ENCODE data around the gene CHST2.
A peak's percentile ranks its signal among the peaks of the same experiment; 100 is the strongest.

Gene CHST2

DNA sequence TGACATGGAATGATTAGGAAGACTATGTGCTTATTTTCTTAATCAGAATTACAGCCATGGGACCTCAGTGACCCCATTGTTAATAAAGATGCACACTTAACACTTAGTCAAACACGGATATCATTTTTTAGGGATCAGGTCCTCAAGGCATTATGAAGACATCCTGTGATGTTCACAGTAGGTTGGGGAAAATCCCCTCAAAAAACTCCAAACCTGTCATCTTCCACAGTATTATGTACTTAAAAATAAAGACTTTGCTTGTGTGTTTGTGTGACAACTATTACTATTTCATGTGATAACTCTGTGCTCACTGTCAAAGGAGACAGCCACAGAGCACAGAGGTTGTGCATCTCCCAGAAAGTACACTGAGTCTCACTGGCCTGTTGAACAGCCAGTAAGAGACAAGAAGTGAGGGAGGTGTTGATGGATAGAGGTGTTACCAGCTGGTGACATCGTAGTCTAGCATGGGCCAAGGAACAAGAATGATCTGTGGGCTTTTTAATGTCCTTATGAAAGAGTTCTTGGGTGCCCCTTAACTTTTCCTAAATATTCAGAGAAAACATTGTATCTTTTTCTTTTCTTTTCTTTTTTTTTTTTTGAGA lies 18.0 kb downstream of the CHST2 start:
- DNase-seq = no peak

DNA sequence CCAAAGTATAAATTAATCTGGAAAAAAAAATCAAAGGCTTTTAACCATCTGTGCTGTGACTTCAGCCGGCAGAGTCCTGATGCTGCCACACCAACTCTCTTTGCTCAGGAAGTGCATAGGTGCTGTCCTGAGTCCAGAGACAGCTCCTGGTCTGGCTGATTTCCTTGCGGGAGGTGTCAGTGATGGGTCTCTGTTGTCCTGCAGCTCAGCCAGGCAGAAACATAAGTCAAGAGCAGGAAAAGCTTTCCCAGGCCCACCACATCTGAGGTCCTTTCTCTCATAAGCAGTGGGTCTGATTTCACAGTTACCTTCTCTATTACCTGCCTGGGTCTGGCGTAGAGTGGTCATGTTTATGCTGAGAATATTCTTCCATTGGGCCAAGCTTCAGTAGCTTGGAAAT lies 19.4 kb downstream of the CHST2 start:
- DNase-seq = no peak

DNA sequence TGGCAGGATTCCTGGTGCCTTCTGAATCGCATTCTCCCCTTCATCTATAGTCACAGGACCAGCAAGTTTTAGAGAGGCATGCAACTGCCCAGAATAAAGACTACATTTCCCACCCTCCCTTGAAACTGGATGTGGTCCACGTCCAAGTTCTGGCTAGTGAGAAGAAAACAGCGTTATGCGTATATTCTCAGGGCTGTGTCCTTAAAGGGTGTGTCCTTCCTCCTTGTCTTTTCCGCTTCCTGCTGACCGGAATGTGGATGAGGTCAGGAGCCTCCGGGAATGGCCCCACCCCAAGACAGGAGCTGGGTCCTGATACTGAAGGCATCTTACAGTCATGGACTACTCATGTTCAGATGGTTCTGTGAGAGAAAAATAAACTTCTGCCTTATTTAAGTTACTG lies 20.2 kb downstream of the CHST2 start:
- DNase-seq = no peak

DNA sequence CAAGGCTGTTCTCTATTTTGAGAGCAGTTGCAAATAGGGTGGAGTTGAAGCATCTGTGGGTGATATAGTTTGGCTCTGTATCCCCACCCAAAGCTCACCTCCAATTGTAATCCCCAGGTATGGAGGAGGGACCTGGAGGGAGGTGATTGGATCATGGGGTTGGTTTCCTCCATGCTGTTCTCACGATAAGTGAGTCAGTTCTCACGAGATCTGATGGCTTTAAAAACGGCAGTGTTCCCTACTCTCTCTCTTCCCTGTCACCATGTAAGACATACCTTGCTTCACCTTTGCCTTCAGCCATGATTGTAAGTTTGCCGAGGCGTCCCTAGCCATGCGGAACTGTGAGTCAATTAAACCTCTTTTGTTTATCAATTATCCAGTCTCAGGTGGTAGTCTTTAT lies 21.0 kb downstream of the CHST2 start:
- DNase-seq = no peak

DNA sequence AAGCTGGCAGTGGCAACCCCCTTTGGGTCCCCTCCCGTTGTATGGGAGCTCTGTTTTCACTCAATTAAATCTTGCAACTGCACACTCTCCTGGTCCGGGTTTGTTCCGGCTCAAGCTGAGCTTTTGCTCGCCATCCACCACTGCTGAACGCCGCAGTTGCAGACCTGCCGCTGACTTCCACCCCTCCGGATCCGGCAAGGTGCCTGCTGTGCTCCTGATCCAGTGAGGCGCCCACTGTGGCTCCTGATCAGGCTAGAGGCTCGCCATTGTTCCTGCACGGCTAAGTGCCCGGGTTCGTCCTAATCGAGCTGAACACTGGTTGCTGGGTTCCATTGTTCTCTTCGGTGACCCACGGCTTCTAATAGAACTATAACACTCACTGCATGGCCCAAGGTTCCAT lies 22.8 kb downstream of the CHST2 start:
- no peak for DNase-seq

DNA sequence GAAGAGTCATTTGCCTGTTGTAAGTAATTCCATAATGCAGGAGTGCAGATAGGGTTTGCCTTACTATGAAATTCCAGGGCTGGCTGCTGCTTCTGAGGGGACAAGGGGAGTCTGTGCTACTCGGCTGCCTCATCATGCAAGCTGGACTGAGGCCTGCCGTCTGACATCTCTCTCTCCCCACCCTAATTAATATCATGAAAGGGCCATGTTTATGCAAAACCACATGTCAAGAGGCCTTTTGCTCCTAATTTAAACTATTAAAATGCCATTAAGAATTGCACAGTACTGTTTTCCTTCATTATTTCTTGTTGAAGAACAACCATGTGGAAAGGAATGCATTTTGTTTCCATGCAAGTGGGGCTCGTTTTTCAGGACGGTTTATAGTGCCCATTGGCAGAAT lies 26.3 kb downstream of the CHST2 start:
- DNase-seq = no peak

DNA sequence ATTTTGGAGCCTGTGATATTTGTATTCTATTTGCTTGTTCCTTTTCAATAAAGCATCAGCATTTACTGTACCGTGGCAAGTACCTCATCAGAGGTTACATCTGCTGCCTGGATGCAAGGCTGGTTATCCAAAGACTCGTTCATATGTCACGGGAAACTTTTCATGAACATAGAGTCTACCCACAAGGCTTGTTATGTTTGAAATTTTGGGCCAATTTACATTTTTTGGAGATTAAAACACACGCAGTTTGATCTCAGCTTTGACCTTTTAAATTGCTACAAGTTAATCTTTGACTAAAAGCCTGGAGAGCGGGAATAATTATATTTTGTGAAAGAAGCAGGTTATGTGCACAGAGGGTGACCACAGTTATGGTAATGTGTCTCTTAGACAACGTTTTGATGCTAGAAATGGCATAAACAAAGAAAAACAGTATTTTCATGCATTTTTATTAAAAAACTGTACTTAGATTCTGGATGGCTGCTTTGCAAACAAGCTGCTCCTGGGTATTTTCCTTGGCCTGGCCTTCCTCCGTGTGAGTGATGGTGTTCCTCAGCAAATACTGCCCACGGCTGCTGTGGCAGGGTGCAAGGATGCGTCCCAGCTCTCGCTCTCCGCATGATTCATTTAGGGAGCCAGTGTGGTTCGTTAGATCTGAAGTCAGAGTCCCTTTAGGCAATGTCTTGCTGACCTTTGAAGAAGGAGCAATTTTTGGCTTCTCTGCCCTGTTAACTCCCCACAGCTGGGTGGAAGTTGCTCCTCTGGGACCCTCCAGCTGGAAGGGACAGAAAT lies 27.1 kb downstream of the CHST2 start:
- DNase-seq = no peak

DNA sequence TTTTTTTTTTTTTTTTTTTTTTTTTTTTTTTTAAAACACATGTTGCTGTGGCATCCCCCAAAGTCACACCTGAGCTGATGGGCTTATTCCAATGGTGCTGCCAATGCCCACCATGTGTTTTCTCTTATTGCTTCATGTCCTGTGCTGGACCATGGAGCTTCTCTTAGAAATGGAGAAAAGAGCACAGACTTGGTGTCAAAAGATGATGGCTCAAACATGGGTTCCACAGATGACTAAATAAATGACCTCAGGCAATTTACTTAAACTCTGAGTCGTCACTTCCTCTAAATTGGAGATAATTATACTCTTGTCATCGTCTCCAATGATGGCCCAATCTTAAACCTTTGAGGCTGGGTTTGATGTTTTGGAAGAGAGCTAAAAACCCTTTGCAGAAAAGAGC lies 28.1 kb downstream of the CHST2 start:
- DNase-seq = no peak

DNA sequence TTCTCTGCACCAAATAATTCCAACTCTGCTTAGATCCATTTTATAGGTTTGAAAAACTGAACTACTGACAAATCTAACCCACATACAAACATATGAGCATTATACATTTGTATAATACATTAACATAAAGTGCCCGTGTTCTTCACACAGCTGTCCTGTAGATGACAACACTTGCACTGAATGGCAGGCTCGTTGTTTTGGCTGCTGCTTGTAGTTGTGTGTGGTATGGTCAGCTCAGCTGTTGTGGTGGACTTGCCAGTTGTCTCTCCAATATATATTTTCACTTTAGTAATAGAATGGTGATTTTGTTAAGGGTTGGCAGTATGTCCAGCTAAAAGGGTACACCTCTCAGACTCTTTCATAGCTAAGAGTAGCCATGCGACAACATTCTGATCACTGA lies 30.5 kb downstream of the CHST2 start:
- no peak for DNase-seq

DNA sequence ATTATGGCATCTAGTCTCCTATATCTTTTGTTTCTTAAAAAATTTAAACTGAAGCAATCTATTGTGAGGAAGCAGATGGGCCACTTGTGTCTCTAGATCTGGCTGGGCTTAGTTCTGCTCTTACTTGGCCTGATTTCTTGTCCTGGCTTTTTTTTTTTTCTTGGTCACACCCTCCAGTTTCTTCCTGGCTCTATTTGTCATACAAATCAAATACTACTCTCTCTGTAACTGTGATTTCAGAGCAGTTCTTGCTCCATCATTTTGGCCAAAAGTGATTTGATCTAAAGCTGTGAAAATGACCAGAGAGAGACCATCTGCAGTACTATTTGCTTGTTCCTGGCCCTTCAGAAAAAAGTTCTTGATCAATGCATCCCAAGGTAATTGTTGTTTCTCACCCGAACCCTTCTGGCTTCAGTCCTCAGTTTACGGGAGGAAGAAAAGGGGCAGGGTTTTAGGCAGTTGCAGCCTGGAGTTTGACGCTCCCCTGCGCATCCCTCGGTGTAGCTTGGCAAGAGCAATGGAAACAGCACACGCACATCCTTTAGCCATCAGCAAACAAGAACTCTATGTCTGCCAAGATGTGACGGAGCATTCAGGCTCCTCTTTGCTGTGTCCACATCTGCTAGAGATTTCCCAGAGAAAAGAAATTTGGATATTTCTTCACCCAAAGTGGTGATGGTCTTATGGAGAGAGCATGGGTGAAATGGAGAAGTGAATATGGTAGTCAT lies 31.6 kb downstream of the CHST2 start:
- DNase-seq = no peak

DNA sequence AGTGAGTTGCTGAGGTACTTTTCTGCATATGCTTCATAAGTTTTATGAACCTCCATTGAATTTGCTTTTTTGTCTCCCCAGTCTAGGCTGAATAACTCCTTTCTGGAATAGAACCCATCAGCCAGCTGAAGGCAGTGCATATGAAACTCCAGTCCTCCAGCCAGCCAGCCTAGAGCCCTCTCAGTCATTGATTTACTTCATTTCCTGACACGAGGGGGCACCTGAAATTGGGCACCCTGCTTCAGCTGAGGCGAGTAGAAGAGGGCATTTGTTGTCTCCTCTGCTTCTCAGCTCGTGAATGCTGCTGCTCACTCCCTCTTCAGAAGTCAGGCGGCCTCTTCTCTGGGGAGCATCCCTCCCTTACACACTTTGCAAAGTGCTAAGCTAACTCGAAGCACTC lies 32.5 kb downstream of the CHST2 start:
- no peak for DNase-seq

DNA sequence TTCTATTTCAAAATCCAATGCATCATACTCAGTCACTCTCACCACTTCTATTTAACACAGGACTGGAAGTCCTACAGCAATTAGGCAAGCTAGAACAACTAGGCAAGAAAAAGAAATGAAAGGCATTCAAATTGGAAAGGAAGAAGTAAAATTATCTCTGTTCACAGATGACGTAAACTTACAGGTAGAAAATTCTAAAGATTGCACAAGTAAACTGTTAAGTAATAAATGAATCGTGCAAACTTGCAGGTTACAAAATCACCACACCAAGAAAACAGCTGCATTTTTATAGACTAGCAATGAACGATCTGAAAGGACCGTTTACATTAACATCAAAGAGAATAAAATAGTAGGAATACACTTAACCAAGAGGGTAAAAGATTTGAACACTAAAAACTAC lies 36.2 kb downstream of the CHST2 start:
- DNase-seq = no peak

DNA sequence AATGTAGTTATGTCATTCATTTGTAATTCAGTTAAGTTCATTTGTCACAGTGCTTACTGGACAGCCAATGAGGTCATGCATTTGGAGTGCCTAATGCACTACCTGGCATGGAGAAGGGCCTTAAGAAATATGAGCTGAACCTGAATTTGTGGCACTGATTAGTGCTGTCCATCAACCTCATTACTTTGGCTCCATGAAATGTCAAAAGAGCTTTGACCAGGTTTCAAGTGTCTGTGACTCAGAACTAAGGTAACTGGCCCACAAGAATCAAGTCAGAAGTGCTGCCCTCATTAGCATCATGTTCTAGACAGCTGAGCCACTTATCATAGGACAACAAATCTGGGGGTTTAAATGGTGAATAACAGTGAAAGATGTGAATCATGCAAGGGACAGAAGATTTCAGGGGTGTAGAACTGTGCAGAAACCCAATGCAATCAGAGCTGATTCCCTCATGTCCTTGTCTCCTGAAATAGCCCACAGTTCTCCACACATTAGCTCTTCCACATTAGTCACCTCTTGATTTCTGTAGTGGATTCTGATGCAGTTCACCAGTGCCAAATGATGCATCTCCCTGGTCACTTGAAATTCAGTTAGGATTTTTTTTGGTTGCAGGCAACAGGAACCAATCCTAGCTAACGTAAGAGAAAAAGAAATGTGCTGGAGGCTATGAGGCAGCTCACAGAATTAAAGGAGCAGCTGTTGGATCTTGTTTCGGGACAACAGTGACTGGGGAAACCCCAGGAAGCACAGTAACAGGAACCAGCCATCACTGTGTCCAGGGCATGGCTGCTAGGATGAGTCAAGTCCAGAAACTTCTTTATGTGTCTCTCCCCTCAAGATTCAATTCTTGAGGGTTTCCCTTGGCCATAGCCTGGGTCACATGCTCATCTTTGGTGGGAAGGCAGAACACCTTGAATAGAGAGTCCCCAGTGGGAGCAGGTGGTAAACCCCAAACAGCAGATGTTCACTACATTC lies 38.7 kb downstream of the CHST2 start:
- DNase-seq = no peak

DNA sequence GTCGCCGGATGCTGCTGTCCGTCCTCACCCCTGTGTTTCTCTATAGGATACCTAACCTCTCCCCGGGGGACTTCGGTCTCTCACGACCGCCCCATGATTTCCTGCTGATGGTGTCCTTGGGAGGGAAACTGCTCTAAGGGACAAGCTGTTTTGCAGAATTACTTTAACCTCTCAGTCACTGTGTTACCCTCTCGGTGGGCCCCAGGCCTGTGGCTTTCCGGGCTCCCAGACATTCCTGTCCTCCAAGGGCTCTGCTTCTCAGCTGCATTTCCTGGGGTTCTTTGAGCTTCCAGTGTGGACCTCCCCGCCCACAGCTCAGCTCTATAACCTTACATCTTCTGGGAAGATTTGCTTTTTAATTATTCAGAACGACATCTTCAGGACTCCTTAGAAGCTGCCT lies 40.9 kb downstream of the CHST2 start:
- no peak for DNase-seq

DNA sequence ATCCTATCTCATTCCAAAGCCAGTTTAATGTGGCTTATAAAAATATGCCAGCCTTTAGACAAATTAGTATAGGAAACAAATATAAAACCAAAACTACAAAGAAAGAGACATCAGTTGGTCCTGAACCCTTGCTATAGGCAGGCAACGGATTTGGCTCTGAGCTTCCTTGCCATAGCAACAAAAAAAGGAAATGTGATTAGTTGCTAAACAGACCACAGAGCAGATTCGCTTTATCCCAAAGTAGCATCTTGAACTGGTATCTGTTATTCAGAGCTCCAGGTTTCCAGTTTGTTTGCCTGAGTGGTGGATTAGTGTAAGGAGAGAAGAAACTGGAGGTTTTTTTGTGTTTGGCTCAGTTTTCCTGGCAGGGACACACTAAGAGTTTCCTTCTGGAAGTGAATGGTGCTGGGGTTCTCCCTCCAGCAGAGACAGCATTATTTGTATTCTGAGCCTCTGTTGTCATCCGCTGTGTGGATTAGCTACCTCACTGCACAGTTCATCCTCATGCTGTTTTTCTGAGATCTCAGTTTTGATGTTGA lies 44.1 kb downstream of the CHST2 start:
- peak; percentile 54 for DNase-seq

DNA sequence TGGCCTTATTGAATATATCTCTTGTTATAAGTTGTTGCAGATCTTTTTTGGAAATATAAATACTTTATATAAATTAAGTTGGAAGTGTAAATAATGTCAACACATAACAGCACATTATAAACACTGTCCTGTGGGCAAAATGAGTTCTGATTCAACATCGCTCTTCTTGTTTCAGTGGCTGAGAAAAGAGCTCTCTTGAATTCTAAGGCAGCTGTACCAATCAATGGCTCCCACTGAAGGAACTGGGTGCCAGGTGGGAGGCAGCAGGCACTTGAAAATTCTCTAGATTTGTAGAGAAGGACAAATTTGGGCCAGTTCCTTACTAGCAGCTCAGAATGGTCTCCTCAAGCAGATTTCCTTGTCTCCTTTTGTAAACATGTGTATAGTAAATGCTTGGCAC lies 45.6 kb downstream of the CHST2 start:
- no peak for DNase-seq

DNA sequence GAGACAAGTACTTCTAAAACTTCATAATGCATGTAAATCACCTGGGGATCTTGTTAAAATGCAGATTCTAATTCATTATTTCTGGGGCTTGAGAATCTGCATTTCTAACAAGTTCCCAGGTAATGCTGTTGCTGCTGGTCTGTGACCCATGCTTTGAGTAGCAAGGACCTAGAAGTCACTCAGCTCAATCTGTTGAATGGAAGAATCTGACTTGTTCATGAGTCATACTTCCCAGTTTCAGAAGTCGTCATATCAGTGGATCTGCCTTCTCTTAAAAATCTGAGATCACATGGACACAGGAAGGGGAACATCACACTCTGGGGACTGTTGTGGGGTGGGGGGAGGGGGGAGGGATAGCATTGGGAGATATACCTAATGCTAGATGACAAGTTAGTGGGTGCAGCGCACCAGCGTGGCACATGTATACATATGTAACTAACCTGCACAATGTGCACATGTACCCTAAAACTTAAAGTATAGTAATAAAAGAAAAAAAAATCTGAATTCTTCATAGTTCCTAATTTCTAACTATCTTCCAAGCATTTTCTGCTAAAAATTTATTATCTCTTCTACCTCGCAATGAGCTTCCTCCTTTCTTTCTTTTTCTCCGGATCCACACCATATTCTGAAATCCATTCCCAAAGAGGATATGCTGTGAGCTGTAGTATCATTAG lies 46.2 kb downstream of the CHST2 start:
- peak; percentile 58 for DNase-seq

DNA sequence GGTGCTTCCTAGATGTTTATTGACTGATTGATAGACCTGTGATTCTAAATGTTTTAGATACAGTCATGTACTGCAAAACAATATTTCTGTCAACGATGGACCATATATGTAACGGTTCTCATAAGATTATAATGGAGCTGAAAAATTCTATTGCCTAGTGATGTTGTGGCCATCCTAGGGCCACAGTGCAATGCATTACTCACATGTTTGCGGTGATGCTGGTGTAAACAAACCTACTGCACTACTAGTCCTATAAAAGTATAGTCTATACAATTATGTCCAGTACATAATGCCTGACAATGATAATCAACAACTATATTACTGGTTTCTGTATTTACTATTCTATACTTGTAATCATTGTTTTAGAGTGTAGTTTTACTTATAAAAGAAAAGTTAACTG lies 46.8 kb downstream of the CHST2 start:
- no peak for DNase-seq

DNA sequence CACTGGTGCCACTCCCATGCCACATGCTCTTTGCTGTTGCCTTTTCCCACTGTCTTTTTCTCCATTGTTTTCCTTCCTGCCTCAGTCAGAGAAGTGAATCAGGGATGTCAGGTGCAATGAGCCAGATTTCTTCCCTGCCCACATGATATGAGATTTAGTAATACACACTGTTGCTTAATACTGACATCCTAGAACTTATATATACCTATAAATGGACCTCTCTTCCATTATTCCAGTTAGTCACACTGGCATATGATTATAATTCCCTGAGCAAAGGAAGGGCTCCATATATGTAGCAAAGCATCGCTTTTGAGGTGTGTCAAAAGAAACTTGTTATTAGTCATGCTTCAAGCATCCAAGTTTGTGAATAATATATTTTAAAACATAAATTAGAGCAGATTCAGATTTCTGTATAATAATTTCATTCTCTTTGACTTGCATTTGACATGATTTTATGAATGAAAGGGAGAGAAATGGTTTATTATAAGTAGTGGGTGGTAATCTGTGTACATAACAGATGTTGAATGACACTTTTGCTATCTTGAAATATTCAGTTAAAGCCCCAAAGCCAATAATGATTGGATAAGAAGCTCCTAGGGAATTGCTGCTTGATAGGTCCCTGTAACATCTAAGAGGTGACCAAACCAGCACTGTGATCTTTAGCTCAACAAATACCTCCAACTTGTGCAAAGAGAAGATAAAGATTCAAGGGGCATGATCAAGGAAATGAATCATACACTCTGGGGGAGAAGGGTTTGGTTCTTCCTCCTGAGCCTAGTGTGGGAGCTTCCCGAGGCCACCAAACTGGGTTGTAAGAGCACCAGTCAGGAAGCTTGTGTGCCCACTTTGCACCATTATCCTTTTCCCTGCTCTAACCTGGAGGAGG lies 48.6 kb downstream of the CHST2 start:
- DNase-seq = peak; percentile 85

DNA sequence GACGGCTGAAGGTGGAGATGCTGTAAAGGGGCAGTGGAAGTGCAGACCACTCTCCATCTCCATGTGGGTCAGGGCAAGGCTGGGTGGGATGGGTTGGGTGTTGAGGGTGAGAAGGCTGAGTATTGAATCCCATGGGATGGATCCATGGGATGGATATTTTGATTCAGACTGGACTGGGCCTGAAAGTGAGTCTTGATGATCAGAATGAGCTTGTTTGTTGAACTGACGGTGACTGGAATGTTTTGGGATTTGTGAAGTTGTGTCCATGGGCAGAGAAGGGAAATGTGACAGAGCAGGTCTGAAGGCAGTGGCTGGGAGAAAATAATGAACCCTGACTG lies 49.3 kb downstream of the CHST2 start:
- no peak for DNase-seq

DNA sequence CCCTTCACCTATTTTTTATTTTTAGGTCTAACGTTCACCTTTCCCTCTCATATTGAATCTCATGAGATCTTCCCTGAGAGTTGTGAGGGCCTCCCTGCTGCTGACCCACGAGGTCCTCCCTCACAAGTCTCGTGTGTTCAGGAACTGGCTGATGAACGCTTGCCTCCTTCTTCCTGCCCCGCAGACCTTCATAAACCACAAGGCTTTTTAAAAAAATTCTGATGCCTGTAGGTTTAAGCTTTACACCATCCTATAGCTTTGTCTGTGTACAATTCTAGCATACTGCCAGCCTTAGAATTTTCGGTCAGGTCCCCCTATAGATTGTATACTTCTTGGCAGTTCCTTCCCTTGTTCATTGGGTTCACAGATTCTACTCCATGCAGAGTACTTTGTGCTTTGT lies 50.5 kb downstream of the CHST2 start:
- no peak for DNase-seq
